ENCODE data around the gene BRD3OS. TPM values are rescaled to one million over a fixed set of nuclear protein-coding genes. Genes with fewer than 3 reads are reported as not detected.

The BRD3OS gene
- total RNA-seq, 2 experiments from 2014 or later, result 12.5 to 14.5 TPM

DNA sequence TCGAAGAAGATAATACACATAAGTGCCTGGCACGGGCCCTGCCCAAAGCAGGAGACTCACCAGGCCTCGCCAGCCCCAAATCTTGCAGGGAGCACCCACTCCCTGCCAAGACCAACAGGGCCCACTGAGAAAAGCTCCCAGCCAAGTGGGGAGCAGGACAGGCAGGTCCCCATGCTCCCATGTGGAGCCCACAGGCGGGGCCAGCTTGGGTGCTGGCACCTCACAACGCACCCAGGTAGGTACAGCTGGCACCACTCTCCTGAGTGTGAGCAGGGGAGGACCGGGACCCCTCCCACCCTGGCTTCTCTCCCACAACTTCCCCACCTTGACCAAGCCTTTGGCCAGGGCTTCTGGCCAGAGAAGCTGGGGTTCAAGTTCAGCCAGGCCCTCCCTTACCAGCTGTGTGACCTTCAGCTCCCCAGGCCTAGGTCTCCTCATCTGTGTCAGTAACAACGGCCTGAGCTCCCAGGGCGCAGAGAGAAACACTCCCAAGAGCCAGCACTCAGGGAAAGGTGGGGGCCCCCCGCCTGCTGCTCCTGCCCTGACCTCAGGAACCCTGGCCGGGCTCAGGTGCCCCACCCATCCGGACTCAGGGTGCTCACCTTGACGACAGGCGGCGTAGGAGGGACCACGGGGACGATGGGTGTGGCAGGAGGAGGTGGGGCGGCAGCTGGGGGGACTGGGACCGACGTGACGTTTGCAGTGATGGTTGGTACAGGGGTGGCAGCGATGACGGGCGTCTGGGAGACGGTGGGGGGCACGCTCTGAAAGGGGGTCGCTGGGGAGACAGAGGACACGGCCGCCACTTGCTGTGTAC is 24.7 kb downstream of the BRD3OS start:
- CTCF ChIA-PET, result no interaction called here
- ATAC-seq (no peak), DNase-seq (no peak)
- no peaks in the 10 kb centered on the region for H3K27me3 Mint-ChIP-seq
- no peaks in the 10 kb centered on the region for H3K9me3 Mint-ChIP-seq (ENCODE audit: low read depth)
- H3K4me1 Mint-ChIP-seq, result no peaks in the 10 kb centered on the region
- no peak overlapping the region for H3K4me3 Mint-ChIP-seq
- H3K36me3 Mint-ChIP-seq, result peaks cover 3% of the 10 kb centered on the region
- H3K27ac Mint-ChIP-seq, result no peak overlapping the region

DNA sequence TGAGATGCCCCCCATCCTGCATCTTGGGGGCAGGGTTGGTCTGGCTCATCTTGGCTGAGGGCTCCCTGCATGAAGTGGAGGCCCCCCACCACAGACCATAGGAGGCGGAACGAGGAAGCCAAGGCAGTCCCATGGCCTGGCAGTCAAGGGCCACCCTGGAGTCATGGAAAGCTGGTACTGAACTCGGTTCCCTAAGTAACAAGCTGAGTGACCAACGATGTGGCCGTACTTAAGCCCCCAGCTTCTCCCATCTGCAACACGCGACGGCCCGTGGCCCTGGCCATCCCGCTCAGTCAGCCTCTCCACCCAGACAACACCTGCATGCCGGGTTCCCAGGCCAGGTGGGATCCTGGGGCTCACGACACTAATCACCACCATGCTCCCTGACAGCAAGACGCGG is 25.4 kb downstream of the BRD3OS start:
- Mint-ChIP-seq H3K4me3 (no peak overlapping the region), H3K4me1 (no peaks in the 10 kb centered on the region), H3K9me3 (ENCODE audit: low read depth) (no peaks in the 10 kb centered on the region), H3K36me3 (peaks cover 3% of the 10 kb centered on the region), H3K27me3 (no peaks in the 10 kb centered on the region), H3K27ac (no peak overlapping the region)
- no peak for DNase-seq
- no peak for ATAC-seq
- CTCF ChIA-PET, result no interaction called here

DNA sequence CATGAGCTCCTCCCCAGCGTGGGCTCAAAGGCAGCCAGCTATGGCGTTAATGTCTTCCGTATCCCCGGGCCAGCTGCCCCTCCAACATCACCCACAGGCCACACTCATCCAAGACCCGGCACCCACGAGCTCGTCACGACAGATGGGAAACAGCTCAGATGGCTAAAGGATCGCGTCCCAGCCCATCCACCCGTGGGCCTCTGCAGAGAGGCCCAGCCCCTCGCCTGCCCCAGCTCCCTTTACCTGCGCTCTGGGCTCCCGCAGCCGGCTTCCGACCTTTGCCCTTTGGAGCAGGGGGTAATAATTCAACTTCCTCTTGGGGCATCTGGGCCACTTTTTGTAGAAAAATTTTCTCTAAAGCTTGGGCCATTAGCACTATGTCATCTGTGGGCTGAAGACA is 26.0 kb downstream of the BRD3OS start:
- CTCF ChIA-PET, result interaction anchor here (1.0 kb wide), 1 partner anchor 15 kb away, joined by 3 read pairs; no protein-coding TSS in a partner anchor
- H3K27ac Mint-ChIP-seq, result no peak overlapping the region
- DNase-seq (no peak), ATAC-seq (no peak)
- no peaks in the 10 kb centered on the region for H3K27me3 Mint-ChIP-seq
- no peaks in the 10 kb centered on the region for H3K9me3 Mint-ChIP-seq (ENCODE audit: low read depth)
- H3K4me3 Mint-ChIP-seq, result no peak overlapping the region
- no peaks in the 10 kb centered on the region for H3K4me1 Mint-ChIP-seq
- peaks cover 3% of the 10 kb centered on the region for H3K36me3 Mint-ChIP-seq

DNA sequence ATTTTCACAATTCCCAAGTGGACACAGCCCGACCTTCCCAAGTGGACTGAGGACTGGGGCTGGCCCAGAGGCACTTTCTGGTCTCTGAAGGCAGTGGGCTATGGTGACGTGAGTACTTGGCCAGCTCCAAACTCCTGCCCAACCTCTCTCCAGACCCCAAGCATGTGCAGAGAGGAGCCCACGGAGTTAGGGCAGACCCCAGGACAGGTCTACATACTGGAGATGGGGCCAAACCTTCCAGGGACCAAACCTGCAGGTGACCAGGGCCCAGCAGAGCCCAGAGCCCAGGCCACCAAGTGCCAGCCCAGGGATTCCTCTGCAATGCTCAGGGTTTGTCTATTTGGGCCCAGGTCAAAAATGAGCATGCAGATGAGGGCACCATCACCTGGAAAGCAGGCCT is 27.2 kb downstream of the BRD3OS start:
- CTCF ChIA-PET, result no interaction called here
- no peak for DNase-seq
- H3K9me3 Mint-ChIP-seq (ENCODE audit: low read depth), result no peaks in the 10 kb centered on the region
- H3K36me3 Mint-ChIP-seq, result peaks cover 3% of the 10 kb centered on the region
- no peak for ATAC-seq
- H3K4me3 Mint-ChIP-seq, result no peak overlapping the region
- H3K27me3 Mint-ChIP-seq, result no peaks in the 10 kb centered on the region
- H3K27ac Mint-ChIP-seq, result no peak overlapping the region
- H3K4me1 Mint-ChIP-seq, result no peaks in the 10 kb centered on the region

DNA sequence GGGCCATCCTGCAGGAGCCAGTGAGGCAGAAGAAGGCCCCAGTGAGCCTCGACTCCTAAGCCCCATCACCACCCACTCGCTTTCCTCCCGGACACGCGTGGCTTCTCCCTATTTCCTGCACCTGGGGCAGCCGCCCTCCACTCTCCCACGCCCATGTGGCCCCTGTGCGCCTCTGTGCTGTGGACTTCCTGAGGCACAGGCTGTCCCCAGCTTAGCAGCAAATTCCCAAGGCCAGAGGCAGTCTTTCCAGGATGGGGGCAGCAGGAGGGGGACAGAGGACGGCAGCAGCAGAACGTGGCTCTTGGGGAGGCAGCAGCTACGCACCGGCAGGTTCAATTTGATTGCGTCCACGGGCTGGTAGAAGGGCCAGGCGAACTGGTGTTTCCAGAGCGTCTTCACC is 27.7 kb downstream of the BRD3OS start:
- H3K9me3 Mint-ChIP-seq (ENCODE audit: low read depth), result no peaks in the 10 kb centered on the region
- DNase-seq (no peak), ATAC-seq (no peak)
- peaks cover 3% of the 10 kb centered on the region for H3K36me3 Mint-ChIP-seq
- H3K4me1 Mint-ChIP-seq, result no peaks in the 10 kb centered on the region
- H3K27ac Mint-ChIP-seq, result no peak overlapping the region
- CTCF ChIA-PET, result no interaction called here
- no peaks in the 10 kb centered on the region for H3K27me3 Mint-ChIP-seq
- H3K4me3 Mint-ChIP-seq, result no peak overlapping the region

DNA sequence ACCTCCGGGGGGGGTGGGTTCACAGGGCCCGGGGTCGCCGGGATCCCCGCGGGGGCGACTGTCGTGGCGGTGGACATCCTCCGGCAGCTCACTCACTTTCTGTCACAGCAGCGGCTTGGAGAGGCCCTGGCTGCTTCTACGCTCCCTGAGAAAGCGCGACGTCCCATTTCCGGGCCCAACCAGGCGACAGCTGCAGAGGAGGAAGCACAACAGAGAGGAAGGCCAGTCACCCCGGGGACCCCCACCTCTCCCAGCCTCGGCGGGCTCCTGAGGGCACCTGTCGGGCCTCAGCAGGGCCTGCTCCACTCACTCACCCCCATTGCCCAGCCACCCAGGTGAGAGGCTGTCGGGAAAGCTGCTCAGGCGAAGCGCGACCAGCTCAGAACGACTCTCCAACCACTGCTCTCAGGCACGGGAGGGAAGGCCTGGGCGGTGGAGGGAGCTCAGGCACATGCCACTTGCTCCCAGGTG is 28.2 kb downstream of the BRD3OS start:
- no peaks in the 10 kb centered on the region for H3K9me3 Mint-ChIP-seq (ENCODE audit: low read depth)
- ATAC-seq (no peak), DNase-seq (no peak)
- CTCF ChIA-PET, result no interaction called here
- H3K4me3 Mint-ChIP-seq, result no peak overlapping the region
- no peak overlapping the region for H3K27ac Mint-ChIP-seq
- H3K36me3 Mint-ChIP-seq, result peaks cover 3% of the 10 kb centered on the region
- H3K4me1 Mint-ChIP-seq, result no peaks in the 10 kb centered on the region
- H3K27me3 Mint-ChIP-seq, result no peaks in the 10 kb centered on the region

DNA sequence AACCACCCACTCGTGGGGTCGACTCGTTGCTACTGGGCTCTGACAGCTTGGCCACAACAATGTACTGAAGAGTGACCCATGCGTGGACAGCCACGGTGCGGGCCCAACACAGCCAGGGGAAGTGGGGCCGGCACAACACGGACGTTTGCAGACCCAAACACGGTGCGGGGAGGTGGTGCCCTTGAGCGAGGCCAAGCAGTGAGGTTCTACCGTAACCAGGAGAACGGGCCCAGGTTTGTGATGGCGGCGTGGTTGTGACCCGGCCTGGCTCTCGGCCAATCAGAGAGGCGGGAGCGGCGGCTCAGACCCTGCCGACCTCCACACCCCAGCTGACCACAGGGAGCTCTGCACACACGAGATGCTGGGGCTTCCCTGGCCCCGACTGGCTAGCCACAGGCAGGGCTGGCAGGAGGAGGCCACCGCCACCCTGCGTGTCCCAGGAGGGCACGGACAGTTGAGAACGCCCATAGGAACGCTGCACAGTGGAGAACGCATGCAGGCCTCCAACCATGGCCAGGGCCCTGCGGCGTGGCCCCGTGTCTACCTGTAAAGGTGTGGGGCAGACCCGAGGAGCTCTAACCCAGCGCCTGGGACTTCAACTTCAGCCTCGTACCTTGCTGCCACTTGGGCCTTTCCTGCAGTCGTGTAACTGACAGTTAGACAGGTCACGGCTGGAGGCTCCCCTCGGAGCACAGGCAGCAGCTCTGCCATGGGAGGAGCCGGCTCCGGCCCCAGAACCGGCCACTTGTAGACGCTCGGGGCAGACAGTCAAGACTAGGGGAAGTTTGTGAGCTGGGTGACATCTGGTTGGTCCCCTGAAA is 28.9 kb downstream of the BRD3OS start:
- CTCF ChIA-PET, result no interaction called here
- no peak for DNase-seq
- Mint-ChIP-seq H3K4me3 (no peak overlapping the region), H3K27ac (no peak overlapping the region), H3K4me1 (no peaks in the 10 kb centered on the region), H3K36me3 (peaks cover 3% of the 10 kb centered on the region), H3K9me3 (ENCODE audit: low read depth) (no peaks in the 10 kb centered on the region), H3K27me3 (no peaks in the 10 kb centered on the region)
- ATAC-seq, result no peak

DNA sequence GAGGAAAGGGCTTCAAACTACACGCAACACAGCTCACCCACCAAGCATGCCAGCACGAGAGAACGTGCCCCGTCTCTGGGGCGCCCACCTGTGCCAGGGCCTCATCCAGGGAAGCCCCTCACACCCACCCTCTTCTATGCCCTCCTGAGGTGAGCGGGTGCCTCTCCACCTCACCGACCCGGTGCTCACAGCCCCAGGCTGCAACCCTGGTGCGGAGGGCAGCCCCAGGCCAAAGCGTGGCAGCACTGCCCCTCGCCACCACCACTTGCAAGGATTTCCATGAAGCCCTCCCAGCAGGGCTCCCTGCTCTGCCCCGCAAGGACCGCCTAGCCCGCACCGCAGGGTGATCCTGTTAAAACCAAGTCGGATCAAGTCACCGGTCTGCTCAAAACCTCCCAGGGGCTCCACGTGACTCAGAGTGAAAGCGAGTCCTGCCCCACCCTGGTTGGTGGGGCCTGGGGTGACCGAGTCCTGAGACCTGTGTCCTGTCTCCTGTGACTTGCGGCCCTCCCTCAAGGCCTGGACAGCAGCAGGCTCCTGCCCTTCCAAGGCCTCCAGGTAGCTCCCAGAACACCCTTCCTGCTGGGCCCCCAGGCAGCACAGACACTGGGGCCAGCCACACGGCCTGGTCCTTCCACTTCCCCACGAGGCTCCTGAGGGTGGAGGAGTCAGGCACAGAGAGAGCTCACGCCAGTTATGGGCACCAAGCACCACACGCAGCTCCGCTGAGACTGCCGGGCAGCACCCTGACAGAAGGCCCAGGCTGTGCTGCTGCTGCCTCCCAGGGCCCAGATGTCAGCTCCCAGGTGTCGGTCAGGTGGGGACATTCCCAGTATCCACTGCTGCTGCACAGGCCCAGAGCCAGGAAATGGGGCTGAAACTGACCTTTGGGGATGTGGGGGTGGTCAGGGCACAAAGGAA is 29.9 kb downstream of the BRD3OS start:
- H3K4me3 Mint-ChIP-seq, result no peak overlapping the region
- H3K4me1 Mint-ChIP-seq, result peaks cover 3% of the 10 kb centered on the region
- H3K27me3 Mint-ChIP-seq, result no peaks in the 10 kb centered on the region
- H3K9me3 Mint-ChIP-seq (ENCODE audit: low read depth), result no peaks in the 10 kb centered on the region
- peaks cover 3% of the 10 kb centered on the region for H3K36me3 Mint-ChIP-seq
- H3K27ac Mint-ChIP-seq, result no peak overlapping the region
- ATAC-seq, result no peak
- DNase-seq, result no peak
- CTCF ChIA-PET, result no interaction called here

DNA sequence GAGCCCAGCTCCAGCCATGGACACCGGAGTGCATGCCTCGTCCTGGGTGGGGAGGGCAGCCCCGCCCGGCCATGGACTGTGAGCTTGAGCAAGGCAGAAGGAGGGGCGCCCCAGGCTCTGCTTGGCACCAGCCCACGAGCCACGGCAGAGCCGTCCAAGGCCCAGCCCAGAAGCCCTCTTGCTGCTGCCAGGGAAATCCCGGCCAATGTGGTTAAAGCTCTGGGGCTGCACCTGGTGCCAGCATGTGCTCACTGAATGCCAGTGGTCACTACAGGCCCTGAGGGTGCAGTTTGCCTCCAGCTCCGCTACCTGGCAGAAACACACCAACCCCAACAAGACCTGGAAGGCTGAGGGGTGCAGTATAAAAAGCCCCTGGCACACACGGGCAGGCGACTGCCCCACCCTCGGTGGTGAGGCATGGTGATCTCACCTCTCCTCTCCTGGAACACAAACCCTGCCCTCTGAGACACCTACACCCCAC is 30.7 kb downstream of the BRD3OS start:
- Mint-ChIP-seq H3K4me3 (no peak overlapping the region), H3K4me1 (peaks cover 9% of the 10 kb centered on the region), H3K9me3 (ENCODE audit: low read depth) (no peaks in the 10 kb centered on the region), H3K27ac (no peak overlapping the region), H3K27me3 (no peaks in the 10 kb centered on the region), H3K36me3 (peaks cover 3% of the 10 kb centered on the region)
- no peak for DNase-seq
- CTCF ChIA-PET, result no interaction called here
- ATAC-seq, result no peak

DNA sequence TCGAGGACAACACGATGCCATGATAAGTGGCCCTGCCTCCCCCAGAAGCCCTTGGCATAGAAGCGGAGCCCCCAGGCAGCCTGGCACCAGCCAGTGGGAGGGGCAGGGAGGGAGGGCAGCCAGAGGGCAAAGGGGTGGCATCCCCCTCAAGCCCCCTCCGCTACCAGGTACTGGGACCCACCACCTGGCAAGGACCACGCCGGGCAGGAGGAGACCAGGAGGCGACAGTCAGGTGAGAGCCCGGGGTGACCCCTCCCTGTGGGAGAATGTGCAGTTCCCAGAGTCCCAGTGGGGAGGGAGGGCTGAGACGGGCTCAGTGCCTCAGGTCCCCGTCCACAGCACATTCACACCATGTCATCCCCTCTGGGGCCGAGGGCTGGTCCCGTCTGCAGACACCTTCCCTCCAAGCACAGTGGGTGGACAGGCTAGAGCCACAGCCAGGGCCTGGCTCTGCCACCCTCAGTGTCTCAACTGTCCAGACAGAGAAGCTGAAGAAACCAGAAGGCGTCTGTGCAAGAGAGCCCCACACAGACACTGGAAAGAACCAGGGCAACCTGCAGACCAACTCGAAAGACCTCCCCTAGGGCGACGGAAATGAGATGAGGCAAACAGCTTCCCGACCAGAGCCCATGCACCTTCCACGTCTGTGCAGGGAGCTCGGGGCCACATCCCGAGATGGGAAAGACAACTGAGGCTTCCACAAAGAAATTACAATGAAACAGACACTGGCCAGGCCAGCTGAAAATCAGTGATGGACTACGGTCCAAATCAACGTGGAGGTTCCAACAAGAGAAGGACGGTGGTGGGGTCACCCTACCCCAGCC is 31.4 kb downstream of the BRD3OS start:
- H3K4me3 Mint-ChIP-seq, result no peak overlapping the region
- H3K36me3 Mint-ChIP-seq, result no peaks in the 10 kb centered on the region
- H3K27ac Mint-ChIP-seq, result no peak overlapping the region
- CTCF ChIA-PET, result no interaction called here
- H3K4me1 Mint-ChIP-seq, result peaks cover 9% of the 10 kb centered on the region
- DNase-seq (no peak), ATAC-seq (no peak)
- no peaks in the 10 kb centered on the region for H3K9me3 Mint-ChIP-seq (ENCODE audit: low read depth)
- H3K27me3 Mint-ChIP-seq, result no peaks in the 10 kb centered on the region

DNA sequence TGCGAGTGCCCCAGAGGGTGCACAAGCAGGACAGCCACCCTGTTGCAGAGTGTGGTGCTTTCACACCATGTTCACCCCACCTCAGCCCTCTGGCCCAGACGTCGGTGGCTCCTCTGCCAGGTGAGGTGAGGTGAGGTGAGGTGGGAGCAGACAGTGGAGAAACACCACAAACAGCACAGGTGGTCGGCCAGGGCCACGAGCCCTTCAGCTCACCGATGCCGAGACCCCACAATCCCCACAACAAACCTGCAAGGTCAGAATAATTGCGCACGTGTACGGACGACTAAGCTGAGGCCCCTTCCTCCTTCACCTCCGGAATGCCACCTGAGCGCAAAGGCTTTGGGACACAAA is 32.0 kb downstream of the BRD3OS start:
- H3K36me3 Mint-ChIP-seq, result no peaks in the 10 kb centered on the region
- CTCF ChIA-PET, result no interaction called here
- no peak for ATAC-seq
- H3K27ac Mint-ChIP-seq, result no peak overlapping the region
- H3K4me3 Mint-ChIP-seq, result no peak overlapping the region
- peaks cover 9% of the 10 kb centered on the region for H3K4me1 Mint-ChIP-seq
- no peak for DNase-seq
- no peaks in the 10 kb centered on the region for H3K27me3 Mint-ChIP-seq
- H3K9me3 Mint-ChIP-seq (ENCODE audit: low read depth), result no peaks in the 10 kb centered on the region

DNA sequence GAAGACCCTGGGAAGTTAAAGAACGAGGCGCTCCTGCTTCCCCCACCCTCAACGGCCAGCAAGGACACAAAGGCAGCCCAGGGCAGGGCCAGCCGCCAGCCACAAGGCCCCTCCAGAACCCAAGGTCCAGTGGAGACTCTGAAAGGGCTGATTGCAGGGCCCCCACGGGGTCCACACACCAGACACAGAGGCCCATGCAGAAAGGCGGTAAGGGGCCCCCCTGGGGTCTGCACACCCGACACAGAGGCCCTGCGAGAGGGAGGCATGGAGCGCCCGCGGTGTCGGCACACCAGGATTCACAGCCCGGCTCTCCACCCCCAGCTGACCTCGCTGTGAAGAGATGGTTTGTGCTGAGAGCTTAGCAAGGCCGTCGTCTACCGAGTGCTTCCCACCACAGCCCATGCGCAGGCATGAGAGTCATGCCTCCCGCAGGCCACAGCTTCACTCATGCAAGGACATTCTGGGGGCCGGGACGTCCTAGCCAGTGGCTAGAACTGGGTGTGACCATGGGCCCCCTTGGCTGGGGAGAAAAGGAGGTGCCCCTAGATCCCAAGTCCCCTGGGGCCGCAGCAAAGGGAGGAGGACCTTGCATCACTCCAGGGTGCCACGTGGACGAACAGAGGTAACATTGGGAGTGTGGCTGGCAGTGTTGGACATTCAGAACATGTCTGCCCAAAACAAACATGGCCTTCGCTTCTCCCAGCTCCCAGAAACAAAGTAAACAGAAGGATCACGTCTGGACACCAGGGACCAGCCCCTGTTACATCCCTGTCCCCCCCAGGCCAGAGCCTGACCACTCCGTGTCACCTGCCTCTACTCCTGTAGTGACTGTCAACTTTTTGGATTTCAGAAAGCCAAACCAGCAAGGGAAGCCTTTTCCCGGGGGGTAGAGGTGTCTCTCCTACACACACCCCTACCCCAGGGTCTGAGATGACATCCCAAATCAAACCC is 32.7 kb downstream of the BRD3OS start:
- Mint-ChIP-seq H3K4me1 (peaks cover 9% of the 10 kb centered on the region), H3K36me3 (no peaks in the 10 kb centered on the region), H3K9me3 (ENCODE audit: low read depth) (no peaks in the 10 kb centered on the region), H3K27ac (no peak overlapping the region), H3K4me3 (no peak overlapping the region), H3K27me3 (no peaks in the 10 kb centered on the region)
- CTCF ChIA-PET, result no interaction called here
- DNase-seq (no peak), ATAC-seq (no peak)
